Keratinocyte (primary cell): ENCODE results near the gene FBN2. TPM values are rescaled to one million over a fixed set of nuclear protein-coding genes. Genes with fewer than 3 reads are reported as not detected.

Experiments used
- DNase-seq: peaks from one replicate; pipeline ENCODE4 v3.0.0-alpha.2; 2011; ENCODE audit warnings: low read depth, missing footprints, low spot score
- FAIRE-seq: peaks from 2 replicates; lab custom pipeline; 2011; peaks lifted over from hg19 to GRCh38; lab: Jason Lieb, UNC
- H2AFZ ChIP-seq: 2 replicates; pipeline ENCODE4 v1.6.0; 2012; ENCODE audit warnings: low read length, control low read depth, inconsistent platforms; ENCODE audit not compliant: control insufficient read depth
- H3K27ac ChIP-seq: 2 replicates; pipeline ENCODE4 v1.5.1; 2011; ENCODE audit warnings: low read length; ENCODE audit not compliant: control insufficient read depth, insufficient read depth
- H3K27me3 ChIP-seq: 3 replicates; pipeline ENCODE4 v1.6.0; 2011; ENCODE audit warnings: low read length; ENCODE audit not compliant: control insufficient read depth, insufficient read depth; ENCODE audit errors: extremely low read depth
- H3K36me3 ChIP-seq, 2 experiments: 2 replicates in 1 of 2; 3 replicates in 1 of 2; pipeline ENCODE4 v1.5.1; 2011; ENCODE audit warnings: low read length in 2 of 2, mild to moderate bottlenecking in 1 of 2; ENCODE audit not compliant: control insufficient read depth in 2 of 2, insufficient read depth in 2 of 2; ENCODE audit errors: extremely low read depth in 1 of 2
- H3K4me1 ChIP-seq: 3 replicates; pipeline ENCODE4 v1.5.1; 2011; ENCODE audit warnings: low read length; ENCODE audit not compliant: control insufficient read depth, insufficient read depth; ENCODE audit errors: extremely low read depth
- H3K4me2 ChIP-seq: 3 replicates; pipeline ENCODE4 v1.6.0; 2011; ENCODE audit warnings: low read depth, low read length; ENCODE audit not compliant: control insufficient read depth, insufficient read depth; ENCODE audit errors: extremely low read depth
- H3K4me3 ChIP-seq, 3 experiments: fragments of 200-600 bp in 1 of 3; sonication (generic) in 1 of 3; 2 replicates in 2 of 3; 3 replicates in 1 of 3; pipeline ENCODE4 v1.5.1; 2011 to 2016; ENCODE audit warnings: low read length in 3 of 3, mild to moderate bottlenecking in 3 of 3, control low read depth in 2 of 3, inconsistent platforms in 1 of 3, low read depth in 1 of 3, mixed read lengths in 1 of 3, mixed run types in 1 of 3, moderate library complexity in 1 of 3; ENCODE audit not compliant: control insufficient read depth in 2 of 3, insufficient read depth in 2 of 3; ENCODE audit errors: extremely low read depth in 1 of 3
- H3K79me2 ChIP-seq: 2 replicates; pipeline ENCODE4 v1.6.0; 2012; ENCODE audit warnings: low read length; ENCODE audit not compliant: control insufficient read depth, insufficient read depth
- H3K9ac ChIP-seq: 3 replicates; pipeline ENCODE4 v1.6.0; 2011; ENCODE audit warnings: low read length; ENCODE audit not compliant: control insufficient read depth, insufficient read depth; ENCODE audit errors: extremely low read depth
- H3K9me1 ChIP-seq: 3 replicates; pipeline ENCODE4 v1.6.0; 2011; ENCODE audit warnings: low read length; ENCODE audit not compliant: control insufficient read depth, insufficient read depth; ENCODE audit errors: extremely low read depth
- H3K9me3 ChIP-seq: 2 replicates; pipeline ENCODE4 v1.5.1; 2012; ENCODE audit warnings: low read depth, low read length; ENCODE audit not compliant: control insufficient read depth
- H4K20me1 ChIP-seq: 3 replicates; pipeline ENCODE4 v1.6.0; 2011; ENCODE audit warnings: low read length; ENCODE audit not compliant: control insufficient read depth, insufficient read depth; ENCODE audit errors: extremely low read depth
- CTCF ChIP-seq, 3 experiments: IDR thresholded peaks in 1 of 3; conservative IDR thresholded peaks in 1 of 3; optimal IDR thresholded peaks in 1 of 3; 2 replicates in 2 of 3; 3 replicates in 1 of 3; pipeline versions ENCODE3 to v1.5.1; 2011; ENCODE audit warnings: low read length in 3 of 3, mild to moderate bottlenecking in 3 of 3, moderate library complexity in 2 of 3, control low read depth in 1 of 3, inconsistent platforms in 1 of 3; ENCODE audit not compliant: insufficient read depth in 2 of 3; ENCODE audit errors: extremely low read depth in 1 of 3
- EZH2 ChIP-seq: IDR thresholded peaks from one replicate; pipeline ENCODE4 v1.6.1; 2012; ENCODE audit warnings: inconsistent platforms, mild to moderate bottlenecking, low read length, moderate library complexity
- dilution Hi-C: fragments of 300-500 bp; cut with MboI; formaldehyde crosslinking; loops from one replicate; pipeline ENCODE4 v1.7.0; 2020; ENCODE audit warnings: low sequenced_read_pairs; ENCODE audit not compliant: extremely low pct_ligation_motif_present
- polyA plus RNA-seq, 5 experiments: library from polyadenylated mRNA; depleted of rRNA in 3 of 5; stranded (reverse) in 3 of 5; stranded (forward) in 1 of 5; unstranded in 1 of 5; fragments of >200 nt; gene quantifications; 1 replicate in 1 of 5; 2 replicates in 3 of 5; 3 replicates in 1 of 5; pipeline versions ENCODE4 v1.2.1 to v1.2.3, GENCODE V29; 2011 to 2012; ENCODE audit warnings: missing spikeins in 2 of 5, low read depth in 1 of 5, low replicate concordance in 1 of 5

Gene FBN2
- polyA plus RNA-seq, 1 donor (not counting 4 experiments of a cell fraction or from before 2014, with no cell fraction given), result 30.1 TPM

GRCh38 chr5:128284236-128284635 is 253.8 kb downstream of the FBN2 start:
- dilution Hi-C loops, result no loop called here
- Histone ChIP-seq H2AFZ (no peak overlapping the region), H3K9me3 (no peaks in the 10 kb centered on the region), H3K9ac (no peak overlapping the region), H3K4me1 (no peaks in the 10 kb centered on the region), H4K20me1 (no peaks in the 10 kb centered on the region), H3K4me3 (no peak overlapping the region), H3K4me2 (no peak overlapping the region), H3K9me1 (no peaks in the 10 kb centered on the region), H3K36me3 (peaks cover 11 to 13% of the 10 kb centered on the region in 2 experiments), H3K27ac (no peak overlapping the region), H3K79me2 (no peaks in the 10 kb centered on the region), H3K27me3 (no peaks in the 10 kb centered on the region)
- no peak for DNase-seq
- no peak for FAIRE-seq
- TF ChIP-seq EZH2, result no peak

DNA sequence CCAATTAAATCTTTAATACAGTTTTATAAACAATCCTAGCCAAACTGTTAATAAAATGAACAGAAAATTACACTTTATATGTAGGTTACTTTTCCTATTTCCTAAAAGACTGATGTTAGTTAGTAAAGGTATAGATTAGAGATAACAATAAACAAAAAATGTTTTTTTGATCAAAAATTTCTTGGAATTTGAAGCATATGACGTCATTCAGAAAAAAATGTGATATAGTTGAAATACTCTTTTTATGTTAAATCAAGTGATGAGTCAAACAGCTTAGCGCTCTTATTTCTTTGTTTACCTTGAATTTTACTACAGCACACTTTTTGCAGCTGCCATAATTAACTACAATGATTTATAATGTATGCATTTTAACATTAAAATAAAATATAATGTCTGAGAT is 258.7 kb downstream of the FBN2 start:
- DNase-seq (no peak), FAIRE-seq (no peak)
- Histone ChIP-seq H3K9ac (no peak overlapping the region), H4K20me1 (no peaks in the 10 kb centered on the region), H3K27ac (no peak overlapping the region), H3K9me1 (no peaks in the 10 kb centered on the region), H3K4me1 (no peaks in the 10 kb centered on the region), H3K79me2 (no peaks in the 10 kb centered on the region), H3K9me3 (no peaks in the 10 kb centered on the region), H3K27me3 (no peaks in the 10 kb centered on the region), H2AFZ (no peak overlapping the region), H3K4me2 (no peak overlapping the region), H3K4me3 (no peak overlapping the region), H3K36me3 (peaks cover 10 to 12% of the 10 kb centered on the region in 2 experiments)
- TF ChIP-seq CTCF (optimal IDR thresholded peaks at IDR 0.05 in 1 of 3, IDR thresholded peaks at IDR 0.05 in 1 of 3, conservative IDR thresholded peaks at IDR 0.05 in 1 of 3; ENCODE audit: extremely low read depth in 1 of 3, insufficient read depth in 2 of 3, low read length in 3 of 3) (no peak), EZH2 (no peak)
- dilution Hi-C loops, result no loop called here

DNA sequence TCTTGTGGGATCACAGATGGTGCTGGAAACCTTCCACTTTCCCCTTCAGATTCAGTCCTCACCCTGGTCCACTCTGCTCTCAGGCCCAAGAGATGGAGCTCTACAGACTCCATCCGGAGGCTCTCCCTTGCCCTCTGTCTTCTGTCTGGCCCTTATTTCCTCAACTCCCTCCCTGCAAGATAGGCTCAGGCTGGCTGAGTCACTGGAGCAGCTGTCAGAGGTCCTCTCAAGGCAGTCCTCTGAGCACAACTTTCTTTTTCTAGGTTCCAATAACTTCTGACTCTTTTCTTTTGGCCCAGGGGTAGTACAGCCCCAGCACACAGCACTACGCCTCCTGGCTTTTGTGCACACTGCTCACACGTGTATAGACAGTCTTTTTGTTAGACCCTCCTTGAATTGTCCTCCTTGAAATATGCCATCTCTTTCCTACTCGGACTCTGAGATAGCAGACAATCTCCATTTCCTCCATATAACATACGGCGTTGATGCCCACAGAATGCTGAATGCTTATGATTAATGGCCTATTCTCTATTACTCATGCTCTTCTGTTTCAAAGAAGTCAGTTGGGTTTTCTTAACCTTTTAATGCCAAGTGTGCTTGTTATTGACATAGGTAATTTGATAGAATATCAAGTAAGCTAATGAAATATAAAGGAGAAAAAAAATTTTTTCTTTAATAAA is 261.4 kb downstream of the FBN2 start:
- H3K9me3 ChIP-seq, result no peaks in the 10 kb centered on the region
- H4K20me1 ChIP-seq, result no peaks in the 10 kb centered on the region
- H2AFZ ChIP-seq, result no peak overlapping the region
- FAIRE-seq, result no peak
- H3K27me3 ChIP-seq, result no peaks in the 10 kb centered on the region
- no peaks in the 10 kb centered on the region for H3K4me1 ChIP-seq
- H3K9me1 ChIP-seq, result no peaks in the 10 kb centered on the region
- H3K4me3 ChIP-seq, result no peak overlapping the region
- no peak overlapping the region for H3K9ac ChIP-seq
- TF ChIP-seq CTCF (optimal IDR thresholded peaks at IDR 0.05 in 1 of 3, IDR thresholded peaks at IDR 0.05 in 1 of 3, conservative IDR thresholded peaks at IDR 0.05 in 1 of 3; ENCODE audit: extremely low read depth in 1 of 3, insufficient read depth in 2 of 3, low read length in 3 of 3), result no peak
- no peak for TF ChIP-seq EZH2
- no peaks in the 10 kb centered on the region for H3K79me2 ChIP-seq
- no peak overlapping the region for H3K4me2 ChIP-seq
- dilution Hi-C loops, result no loop called here
- peaks cover 11 to 12% of the 10 kb centered on the region in 2 experiments for H3K36me3 ChIP-seq
- H3K27ac ChIP-seq, result no peak overlapping the region
- no peak for DNase-seq
